Neural cell (in vitro differentiated cells): ENCODE results near the gene VAT1L.

Source experiments
- POLR2AphosphoS5 ChIP-seq: IDR thresholded peaks from 2 replicates; pipeline ENCODE4 v1.6.1; 2012
- RAD21 ChIP-seq: fragments of 450-650 bp; conservative IDR thresholded peaks from 2 replicates; pipeline ENCODE4 v1.6.1; 2014; ENCODE audit warnings: antibody characterized with exemption, mild to moderate bottlenecking, moderate library complexity

GRCh38 chr16:77744141-77744540 lies 44.2 kb upstream of the VAT1L start:
- no peak for TF ChIP-seq POLR2AphosphoS5
- TF ChIP-seq RAD21, result no peak
